ENCODE measurements around the gene COMMD8. TPM values are rescaled to one million over a fixed set of nuclear protein-coding genes. Genes with fewer than 3 reads are reported as not detected.

COMMD8 gene
- total RNA-seq, result 1 to 10 TPM; 4.5 to 9.2 (median 7.0) TPM
- long read RNA-seq, transcript COMMD8-201 (5 exons, 1,469 nt), result major isoform, 7 of 8 reads
- long read RNA-seq, partial matches to known transcripts, result 1 of 8 reads
- long read RNA-seq, other reads (novel, unspliced or antisense), result 0 of 8 reads

- under 1% methylated on average over 7 of the region's 51 CpGs for WGBS (ENCODE audit: insufficient coverage, low coverage, low lambda C conversion rate, missing lambda C conversion rate)
- Histone ChIP-seq H3K27ac (peak within 1 kb of the TSS; percentile 18 to 68 (median 65)), H3K36me3 (peaks cover 0 to 3% (median 0%) of the 10 kb centered on the region in 4 donors), H3K4me3 (peak within 1 kb of the TSS; percentile 68 to 90 (median 78)), H3K4me1 (peaks cover 0 to 5% (median 0%) of the 10 kb centered on the region in 4 donors), H3K27me3 (no peaks in the 10 kb centered on the region), H3K9me3 (no peaks in the 10 kb centered on the region)
- intact Hi-C loops (cut with DNase I), result no loop called here
- ATAC-seq, result peak; percentile 98
- DNase-seq, result peak; percentile 97 to 98 (median 97)
- TF ChIP-seq CTCF (IDR thresholded peaks at IDR 0.05) (peak in 2 of 4 donors; percentile 30 to 34), POLR2A (IDR thresholded peaks at IDR 0.05) (peak; percentile 49)
Observed at GRCh38 chr4:47463235-47463956, at the start of gene COMMD8. TSS of gene COMMD8 (minus strand) at chr4:47463702. CDS start at chr4:47463651, 51 bp downstream.

- Histone ChIP-seq H3K4me1 (peaks cover 0 to 10% (median 5%) of the 10 kb centered on the region in 4 donors), H3K4me3 (no peak overlapping the region), H3K27me3 (no peaks in the 10 kb centered on the region), H3K27ac (no peak overlapping the region), H3K9me3 (no peaks in the 10 kb centered on the region), H3K36me3 (no peaks in the 10 kb centered on the region)
- peak in 2 of 4 donors; percentile 13 to 20 for TF ChIP-seq CTCF (IDR thresholded peaks at IDR 0.05)
- no peak for TF ChIP-seq POLR2A (IDR thresholded peaks at IDR 0.05)
- 39% methylated on average over 2 of the region's 2 CpGs for WGBS (ENCODE audit: insufficient coverage, low coverage, low lambda C conversion rate, missing lambda C conversion rate)
- DNase-seq (no peak), ATAC-seq (peak in 3 of 4 donors; percentile 25 to 54 (median 52))
- intact Hi-C loops (cut with DNase I), result no loop called here
Observed at GRCh38 chr4:47510506-47511143, 47.1 kb upstream of the COMMD8 start.

GRCh38 chr4:47505666-47506065, 42.2 kb upstream of the COMMD8 start:
- ATAC-seq (no peak), DNase-seq (no peak)
- TF ChIP-seq POLR2A (IDR thresholded peaks at IDR 0.05) (no peak), CTCF (IDR thresholded peaks at IDR 0.05) (no peak)
- Histone ChIP-seq H3K36me3 (no peaks in the 10 kb centered on the region), H3K27me3 (no peaks in the 10 kb centered on the region), H3K9me3 (no peaks in the 10 kb centered on the region), H3K4me1 (no peaks in the 10 kb centered on the region), H3K4me3 (no peak overlapping the region), H3K27ac (no peak overlapping the region)
- 93% methylated on average over 3 of the region's 3 CpGs for WGBS (ENCODE audit: insufficient coverage, low coverage, low lambda C conversion rate, missing lambda C conversion rate)
- intact Hi-C loops (cut with DNase I), result no loop called here

GRCh38 chr4:47505147-47505546, 41.6 kb upstream of the COMMD8 start:
- Histone ChIP-seq H3K4me3 (no peak overlapping the region), H3K27me3 (no peaks in the 10 kb centered on the region), H3K9me3 (no peaks in the 10 kb centered on the region), H3K27ac (no peak overlapping the region), H3K4me1 (no peaks in the 10 kb centered on the region), H3K36me3 (no peaks in the 10 kb centered on the region)
- DNase-seq, result no peak
- TF ChIP-seq POLR2A (IDR thresholded peaks at IDR 0.05) (no peak), CTCF (IDR thresholded peaks at IDR 0.05) (no peak)
- WGBS (ENCODE audit: insufficient coverage, low coverage, low lambda C conversion rate, missing lambda C conversion rate), result 80% methylated on average over 3 of the region's 3 CpGs
- intact Hi-C loops (cut with DNase I), result no loop called here
- no peak for ATAC-seq
